ENCODE measurements around the gene WTAP.

WTAP gene

GRCh38 chr6:159805440-159806020 is 78.2 kb downstream of the WTAP start:
- no peak for DNase-seq (ENCODE audit: low spot score)
